Neural cell (in vitro differentiated cells): Measurements from ENCODE around the gene C2CD2. TPM values are rescaled to one million over a fixed set of nuclear protein-coding genes. Genes with fewer than 3 reads are reported as not detected.

Experiments
- H2AFZ ChIP-seq: fragments of 200-600, 300-800 bp; sonication (generic), shearing (Covaris generic); 2 replicates; pipeline ENCODE4 v1.6.0; 2014; ENCODE audit warnings: low read depth, mild to moderate bottlenecking, antibody characterized with exemption, low read length, moderate library complexity
- H3F3A ChIP-seq: fragments of 200-600 bp; shearing (Covaris generic); 2 replicates; pipeline ENCODE4 v1.6.1; 2016; ENCODE audit warnings: mild to moderate bottlenecking, moderate library complexity, mixed read lengths, antibody characterized with exemption, low read length; ENCODE audit not compliant: insufficient read depth, poor library complexity, severe bottlenecking
- H3K27ac ChIP-seq: fragments of 200-600, 300-800 bp; sonication (generic), shearing (Covaris generic); 2 replicates; pipeline ENCODE4 v1.5.1; 2014; ENCODE audit warnings: mild to moderate bottlenecking, low read length, moderate library complexity
- H3K27me3 ChIP-seq: fragments of 300-800, 200-600 bp; sonication (generic), shearing (Covaris generic); 2 replicates; pipeline ENCODE4 v1.6.0; 2014; ENCODE audit warnings: mild to moderate bottlenecking, low read depth, low read length, moderate library complexity; ENCODE audit not compliant: insufficient read depth
- H3K36me3 ChIP-seq: fragments of 300-800, 200-600 bp; sonication (generic), shearing (Covaris generic); 2 replicates; pipeline ENCODE4 v1.5.1; 2014; ENCODE audit warnings: mild to moderate bottlenecking, antibody characterized with exemption, low read length, moderate library complexity; ENCODE audit not compliant: insufficient read depth
- H3K4me2 ChIP-seq: fragments of 300-800, 200-600 bp; sonication (generic), shearing (Covaris generic); 2 replicates; pipeline ENCODE4 v1.6.0; 2014; ENCODE audit warnings: mild to moderate bottlenecking, low read length
- H3K4me3 ChIP-seq: fragments of 300-800, 200-600 bp; sonication (generic), shearing (Covaris generic); 2 replicates; pipeline ENCODE4 v1.5.1; 2014; ENCODE audit warnings: mild to moderate bottlenecking, low read length, moderate library complexity
- H3K79me2 ChIP-seq: fragments of 200-600 bp; shearing (Covaris generic); replicated peaks from 2 replicates; pipeline ENCODE4 v1.6.0; 2014; ENCODE audit warnings: mild to moderate bottlenecking, low read length, moderate library complexity; ENCODE audit not compliant: insufficient read depth
- H3K9ac ChIP-seq: fragments of 300-800, 200-600 bp; sonication (generic), shearing (Covaris generic); 2 replicates; pipeline ENCODE4 v1.6.1; 2016; ENCODE audit warnings: mild to moderate bottlenecking, low read length, mixed read lengths
- H3K9me2 ChIP-seq: fragments of 200-600 bp; shearing (Covaris generic); 2 replicates; pipeline ENCODE4 v1.6.1; 2016; ENCODE audit warnings: mild to moderate bottlenecking, low read length, mixed read lengths; ENCODE audit not compliant: insufficient read depth
- H3K9me3 ChIP-seq: fragments of 200-600, 300-800 bp; sonication (generic), shearing (Covaris generic); 2 replicates; pipeline ENCODE4 v1.6.1; 2016; ENCODE audit warnings: mild to moderate bottlenecking, mixed run types, low read length, moderate library complexity, mixed read lengths
- H4K20me1 ChIP-seq: fragments of 200-600 bp; shearing (Covaris generic); 2 replicates; pipeline ENCODE4 v1.6.1; 2016; ENCODE audit warnings: mild to moderate bottlenecking, mixed run types; ENCODE audit not compliant: insufficient read depth
- CTCF ChIP-seq: fragments of 450-650 bp; IDR thresholded peaks from 2 replicates; pipeline ENCODE4 v1.5.1; 2014; ENCODE audit warnings: antibody characterized with exemption, mild to moderate bottlenecking, moderate library complexity; ENCODE audit not compliant: poor library complexity, severe bottlenecking
- EP300 ChIP-seq: fragments of 450-650 bp; conservative IDR thresholded peaks from 2 replicates; pipeline ENCODE4 v1.6.1; 2014; ENCODE audit warnings: antibody characterized with exemption, mild to moderate bottlenecking, moderate library complexity; ENCODE audit not compliant: poor library complexity, severe bottlenecking
- EZH2 ChIP-seq: fragments of 200-600, 300-800 bp; shearing (Covaris generic), sonication (generic); IDR thresholded peaks from 2 replicates; pipeline ENCODE4 v1.6.1; 2014; ENCODE audit warnings: antibody characterized with exemption, low read length, borderline replicate concordance, mild to moderate bottlenecking; ENCODE audit not compliant: insufficient read depth, poor library complexity, severe bottlenecking
- MXI1 ChIP-seq: fragments of 450-650 bp; conservative IDR thresholded peaks from 2 replicates; pipeline ENCODE4 v1.6.1; 2014; ENCODE audit warnings: antibody characterized with exemption, mild to moderate bottlenecking; ENCODE audit not compliant: poor library complexity, severe bottlenecking
- POLR2AphosphoS5 ChIP-seq: IDR thresholded peaks from 2 replicates; pipeline ENCODE4 v1.6.1; 2012
- RAD21 ChIP-seq: fragments of 450-650 bp; conservative IDR thresholded peaks from 2 replicates; pipeline ENCODE4 v1.6.1; 2014; ENCODE audit warnings: antibody characterized with exemption, mild to moderate bottlenecking, moderate library complexity
- REST ChIP-seq: IDR thresholded peaks from 2 replicates; pipeline ENCODE4 v1.6.1; 2012; ENCODE audit warnings: borderline replicate concordance
- SMC3 ChIP-seq: fragments of 450-650 bp; conservative IDR thresholded peaks from 2 replicates; pipeline ENCODE4 v1.6.1; 2014; ENCODE audit warnings: antibody characterized with exemption, mild to moderate bottlenecking, moderate library complexity; ENCODE audit not compliant: poor library complexity
- TAF1 ChIP-seq: IDR thresholded peaks from 2 replicates; pipeline ENCODE4 v1.6.1; 2012; ENCODE audit warnings: low read depth
- polyA plus RNA-seq: library from polyadenylated mRNA; depleted of rRNA; stranded (reverse); fragments of >200 nt; gene quantifications from 2 replicates; pipeline ENCODE4 v1.2.3, GENCODE V29; 2014

Gene C2CD2
- polyA plus RNA-seq, 1 donor from 2014 or later, result 0.88 TPM

GRCh38 chr21:41962425-41962966, 8.7 kb upstream of the C2CD2 start:
- no peak overlapping the region for H3K9ac ChIP-seq
- H4K20me1 ChIP-seq, result no peaks in the 10 kb centered on the region
- no peaks in the 10 kb centered on the region for H3K9me2 ChIP-seq
- no peaks in the 10 kb centered on the region for H3K79me2 ChIP-seq
- no peaks in the 10 kb centered on the region for H3F3A ChIP-seq
- H3K27ac ChIP-seq, result no peak overlapping the region
- H3K9me3 ChIP-seq, result no peaks in the 10 kb centered on the region
- no peaks in the 10 kb centered on the region for H3K36me3 ChIP-seq
- no peak for TF ChIP-seq REST
- H3K4me3 ChIP-seq, result no peak overlapping the region
- H3K4me2 ChIP-seq, result no peak overlapping the region
- H2AFZ ChIP-seq, result no peak overlapping the region
- H3K27me3 ChIP-seq, result no peaks in the 10 kb centered on the region

GRCh38 chr21:41961753-41962152, 7.9 kb upstream of the C2CD2 start:
- H3K9me2 ChIP-seq, result no peaks in the 10 kb centered on the region
- no peak overlapping the region for H3K4me2 ChIP-seq
- H4K20me1 ChIP-seq, result no peaks in the 10 kb centered on the region
- H3F3A ChIP-seq, result no peaks in the 10 kb centered on the region
- H3K4me3 ChIP-seq, result no peak overlapping the region
- H3K27ac ChIP-seq, result no peak overlapping the region
- TF ChIP-seq RAD21, result no peak
- no peak for TF ChIP-seq CTCF
- TF ChIP-seq EZH2, result no peak
- TF ChIP-seq MXI1, result no peak
- no peak for TF ChIP-seq EP300
- no peak for TF ChIP-seq REST
- no peak for TF ChIP-seq POLR2AphosphoS5
- TF ChIP-seq SMC3, result no peak
- TF ChIP-seq TAF1, result no peak
- no peaks in the 10 kb centered on the region for H3K27me3 ChIP-seq
- no peak overlapping the region for H3K9ac ChIP-seq
- H3K9me3 ChIP-seq, result no peaks in the 10 kb centered on the region
- no peaks in the 10 kb centered on the region for H3K79me2 ChIP-seq
- H2AFZ ChIP-seq, result no peak overlapping the region
- no peaks in the 10 kb centered on the region for H3K36me3 ChIP-seq
